MM.1S (cell line): Measurements from ENCODE around the gene SLIT3.

Experiments
- DNase-seq: peaks from one replicate; pipeline ENCODE4 v3.0.0-alpha.2; 2015
- H2AFZ ChIP-seq: fragments of 300-600 bp; sonication (generic); 2 replicates; pipeline ENCODE4 v1.6.0; 2016; ENCODE audit warnings: antibody characterized with exemption, low read length
- H3F3A ChIP-seq: fragments of 300-600 bp; sonication (generic); 2 replicates; pipeline ENCODE4 v1.6.1; 2016; ENCODE audit warnings: mild to moderate bottlenecking, antibody characterized with exemption, low read length, moderate library complexity, mixed read lengths; ENCODE audit not compliant: insufficient read depth
- H3K27ac ChIP-seq: fragments of 300-600 bp; sonication (generic); 2 replicates; pipeline ENCODE4 v1.5.1; 2016; ENCODE audit warnings: mild to moderate bottlenecking, low read length
- H3K27me3 ChIP-seq: fragments of 300-600 bp; sonication (generic); replicated peaks from 2 replicates; pipeline ENCODE4 v1.6.0; 2016; ENCODE audit warnings: low read length; ENCODE audit not compliant: insufficient read depth
- H3K36me3 ChIP-seq: fragments of 300-600 bp; sonication (generic); replicated peaks from 2 replicates; pipeline ENCODE4 v1.6.1; 2016; ENCODE audit warnings: mild to moderate bottlenecking, low read length, mixed read lengths; ENCODE audit not compliant: insufficient read depth
- H3K4me1 ChIP-seq: fragments of 300-600 bp; sonication (generic); 2 replicates; pipeline ENCODE4 v1.6.1; 2016; ENCODE audit warnings: low read length, mixed read lengths
- H3K4me2 ChIP-seq: fragments of 300-600 bp; sonication (generic); 2 replicates; pipeline ENCODE4 v1.6.0; 2016; ENCODE audit warnings: low read depth, low read length
- H3K4me3 ChIP-seq: fragments of 300-600 bp; sonication (generic); 2 replicates; pipeline ENCODE4 v1.5.1; 2016; ENCODE audit warnings: low read length, mixed read lengths
- H3K79me2 ChIP-seq: fragments of 300-600 bp; sonication (generic); 2 replicates; pipeline ENCODE4 v1.6.1; 2016; ENCODE audit warnings: mixed run types, low read length, mixed read lengths
- H3K9ac ChIP-seq: fragments of 300-600 bp; sonication (generic); 2 replicates; pipeline ENCODE4 v1.6.1; 2016; ENCODE audit warnings: low read length, mixed read lengths
- H3K9me2 ChIP-seq: fragments of 300-600 bp; sonication (generic); replicated peaks from 2 replicates; pipeline ENCODE4 v1.6.1; 2016; ENCODE audit warnings: mild to moderate bottlenecking, low read length, mixed read lengths; ENCODE audit not compliant: insufficient read depth
- H3K9me3 ChIP-seq: fragments of 300-600 bp; sonication (generic); replicated peaks from 2 replicates; pipeline ENCODE4 v1.6.1; 2016; ENCODE audit warnings: mild to moderate bottlenecking, low read length, mixed read lengths; ENCODE audit not compliant: insufficient read depth
- H4K20me1 ChIP-seq: fragments of 300-600 bp; sonication (generic); 2 replicates; pipeline ENCODE4 v1.6.1; 2016; ENCODE audit warnings: mild to moderate bottlenecking, low read length, moderate library complexity, mixed read lengths; ENCODE audit not compliant: insufficient read depth
- CTCF ChIP-seq: fragments of 300-600 bp; sonication (generic); IDR thresholded peaks from 2 replicates; pipeline ENCODE4 v1.5.1; 2016; ENCODE audit warnings: antibody characterized with exemption, low read length, mixed read lengths
- EZH2 ChIP-seq: fragments of 300-600 bp; sonication (generic); optimal IDR thresholded peaks from 2 replicates; pipeline ENCODE3; 2017; ENCODE audit warnings: low read depth, mild to moderate bottlenecking, antibody characterized with exemption, low read length, mixed read lengths
- EZH2phosphoT487 ChIP-seq: fragments of 300-600 bp; sonication (generic); IDR thresholded peaks from 2 replicates; pipeline ENCODE4 v1.6.1; 2018; ENCODE audit warnings: antibody characterized with exemption, low read length

Gene SLIT3

DNA sequence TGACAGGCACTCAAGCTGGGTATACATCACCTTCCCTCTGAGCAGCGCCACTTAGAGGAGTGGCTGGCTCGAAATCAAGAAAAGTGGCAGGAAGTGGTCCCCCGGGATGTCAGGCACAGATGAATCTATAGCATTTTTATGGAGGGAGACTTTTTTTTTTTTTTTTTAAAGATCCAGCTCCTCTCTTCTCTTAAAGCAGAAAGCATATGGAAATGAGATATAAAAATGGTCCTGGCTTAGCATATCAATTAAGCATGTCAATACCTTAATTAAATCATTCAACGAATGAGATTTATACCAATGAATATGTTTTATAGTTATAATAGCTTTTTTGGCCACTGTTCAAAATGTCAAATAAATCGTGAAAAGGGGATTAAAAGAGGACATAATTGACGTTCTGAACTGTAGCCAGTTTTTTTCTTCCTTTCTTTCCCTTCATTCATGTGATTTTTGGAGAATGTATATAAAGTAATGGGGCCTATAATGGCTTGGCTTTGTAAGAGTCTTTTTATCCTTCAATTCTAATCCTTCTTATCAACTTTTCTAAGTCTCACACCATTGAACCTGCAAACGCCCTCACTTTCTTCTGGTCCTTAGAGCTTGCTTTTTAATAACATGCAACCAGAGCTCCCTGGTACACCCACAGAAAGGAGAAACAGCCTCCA is 402.6 kb downstream of the SLIT3 start:
- no peak overlapping the region for H3K9ac ChIP-seq
- DNase-seq, result no peak
- no peak overlapping the region for H3K4me3 ChIP-seq
- no peaks in the 10 kb centered on the region for H4K20me1 ChIP-seq
- no peak overlapping the region for H3K27ac ChIP-seq
- no peaks in the 10 kb centered on the region for H3K36me3 ChIP-seq
- H3K4me2 ChIP-seq, result no peak overlapping the region
- no peaks in the 10 kb centered on the region for H3K27me3 ChIP-seq
- no peaks in the 10 kb centered on the region for H3K9me3 ChIP-seq
- no peaks in the 10 kb centered on the region for H3K4me1 ChIP-seq
- TF ChIP-seq EZH2phosphoT487, result no peak
- no peak for TF ChIP-seq EZH2
- TF ChIP-seq CTCF, result no peak
- no peaks in the 10 kb centered on the region for H3F3A ChIP-seq
- no peak overlapping the region for H2AFZ ChIP-seq
- H3K79me2 ChIP-seq, result no peaks in the 10 kb centered on the region
- no peaks in the 10 kb centered on the region for H3K9me2 ChIP-seq

- Histone ChIP-seq H3K27me3 (no peaks in the 10 kb centered on the region), H4K20me1 (no peaks in the 10 kb centered on the region), H3K9me3 (no peaks in the 10 kb centered on the region), H3K4me3 (no peak overlapping the region), H3K36me3 (no peaks in the 10 kb centered on the region), H3K4me1 (no peaks in the 10 kb centered on the region), H2AFZ (no peak overlapping the region), H3K9me2 (no peaks in the 10 kb centered on the region), H3K4me2 (no peak overlapping the region), H3K79me2 (no peaks in the 10 kb centered on the region), H3K27ac (no peak overlapping the region), H3F3A (no peaks in the 10 kb centered on the region), H3K9ac (no peak overlapping the region)
- TF ChIP-seq EZH2phosphoT487, result no peak
- TF ChIP-seq EZH2, result no peak
- no peak for TF ChIP-seq CTCF
- no peak for DNase-seq
Measured at GRCh38 chr5:168897387-168898122, 403.4 kb downstream of the SLIT3 start.

DNA sequence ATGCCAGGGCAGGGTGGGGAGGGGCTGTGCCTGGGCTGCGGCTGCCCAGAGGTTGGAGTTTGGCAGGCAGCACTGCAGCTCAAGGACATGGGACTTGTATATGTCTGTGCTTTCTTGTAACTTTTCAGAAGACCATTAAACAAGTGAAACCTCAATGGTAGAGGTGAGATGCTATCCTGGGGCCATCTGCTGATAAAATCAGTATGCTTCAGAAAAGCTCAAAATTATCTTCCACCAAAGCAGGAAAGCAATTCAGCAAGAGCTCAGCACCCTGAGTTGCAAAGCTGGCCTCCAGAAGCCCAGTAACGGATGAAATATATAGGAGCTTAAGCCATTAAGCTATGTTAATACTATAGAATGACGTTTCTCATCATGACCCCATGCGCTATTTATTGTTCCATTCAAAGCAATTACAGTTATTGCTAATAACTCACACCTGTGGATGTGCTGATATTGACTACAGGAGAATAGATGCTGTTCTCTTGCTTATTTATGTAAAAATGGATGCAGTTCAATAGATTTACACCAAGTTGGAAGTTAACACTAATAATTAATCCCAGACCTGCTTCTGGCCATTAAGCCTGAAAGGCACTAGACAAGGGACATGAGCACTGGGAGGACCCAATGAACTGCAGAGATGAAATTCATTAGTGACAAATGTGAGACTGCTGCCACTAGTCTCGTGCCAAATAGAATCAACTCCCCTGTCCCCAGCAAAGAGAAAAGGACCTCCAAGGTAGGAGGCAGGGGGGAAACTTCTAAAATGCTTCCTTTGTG is 405.5 kb downstream of the SLIT3 start:
- no peaks in the 10 kb centered on the region for H3K9me2 ChIP-seq
- no peaks in the 10 kb centered on the region for H3K4me1 ChIP-seq
- no peak overlapping the region for H3K9ac ChIP-seq
- H4K20me1 ChIP-seq, result no peaks in the 10 kb centered on the region
- H3K4me3 ChIP-seq, result no peak overlapping the region
- no peaks in the 10 kb centered on the region for H3K27me3 ChIP-seq
- H2AFZ ChIP-seq, result no peak overlapping the region
- H3K9me3 ChIP-seq, result no peaks in the 10 kb centered on the region
- H3K27ac ChIP-seq, result no peak overlapping the region
- no peak for DNase-seq
- H3K36me3 ChIP-seq, result no peaks in the 10 kb centered on the region
- no peaks in the 10 kb centered on the region for H3F3A ChIP-seq
- no peak for TF ChIP-seq EZH2phosphoT487
- no peak for TF ChIP-seq CTCF
- no peak for TF ChIP-seq EZH2
- no peak overlapping the region for H3K4me2 ChIP-seq
- H3K79me2 ChIP-seq, result no peaks in the 10 kb centered on the region
